Measurements from ENCODE around the gene PLEKHM2. TPM values are rescaled to one million over a fixed set of nuclear protein-coding genes. Genes with fewer than 3 reads are reported as not detected.

Gene PLEKHM2
- total and polyA plus RNA-seq, 4 donors, result 32.5 to 79.2 (median 63.1) TPM

DNA sequence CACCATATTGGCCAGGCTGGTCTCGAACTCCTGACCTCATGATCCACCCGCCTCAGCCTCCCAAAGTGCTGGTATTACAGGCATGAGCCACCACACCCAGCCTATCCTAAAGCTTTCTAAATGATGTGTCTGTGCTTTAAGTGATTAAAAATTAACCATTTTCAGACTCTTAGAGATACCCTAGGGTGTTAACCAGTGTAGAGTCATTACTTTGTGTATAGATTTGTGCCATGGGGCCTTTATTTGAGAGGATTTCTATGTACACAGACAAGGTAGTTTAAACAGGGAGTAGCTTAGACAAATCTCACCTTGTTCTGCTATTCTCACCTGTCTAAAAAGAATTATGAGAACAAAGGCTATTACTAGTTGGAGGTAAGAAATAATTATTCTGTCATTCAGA, 12.7 kb upstream of the PLEKHM2 start:
- H3K36me3 ChIP-seq (ENCODE audit: control insufficient read depth in 4 of 4, insufficient read depth in 4 of 4, low read length in 4 of 4), result no peaks in the 10 kb centered on the region
- DNase-seq (no peak), ATAC-seq (ENCODE audit: insufficient read depth, low FRiP score) (no peak)
- H3K4me1 ChIP-seq (ENCODE audit: control insufficient read depth in 5 of 5, insufficient read depth in 5 of 5, low read length in 5 of 5), result peaks cover 0 to 8% (median 0%) of the 10 kb centered on the region in 5 donors
- H3K9ac ChIP-seq (ENCODE audit: insufficient read depth in 1 of 2, low read length in 2 of 2), result no peak overlapping the region
- H3K9me3 ChIP-seq (ENCODE audit: control insufficient read depth in 4 of 4, insufficient read depth in 3 of 4, low read length in 3 of 4), result peaks cover 0 to 2% (median 0%) of the 10 kb centered on the region in 4 donors
- TF ChIP-seq, protein P1, sequence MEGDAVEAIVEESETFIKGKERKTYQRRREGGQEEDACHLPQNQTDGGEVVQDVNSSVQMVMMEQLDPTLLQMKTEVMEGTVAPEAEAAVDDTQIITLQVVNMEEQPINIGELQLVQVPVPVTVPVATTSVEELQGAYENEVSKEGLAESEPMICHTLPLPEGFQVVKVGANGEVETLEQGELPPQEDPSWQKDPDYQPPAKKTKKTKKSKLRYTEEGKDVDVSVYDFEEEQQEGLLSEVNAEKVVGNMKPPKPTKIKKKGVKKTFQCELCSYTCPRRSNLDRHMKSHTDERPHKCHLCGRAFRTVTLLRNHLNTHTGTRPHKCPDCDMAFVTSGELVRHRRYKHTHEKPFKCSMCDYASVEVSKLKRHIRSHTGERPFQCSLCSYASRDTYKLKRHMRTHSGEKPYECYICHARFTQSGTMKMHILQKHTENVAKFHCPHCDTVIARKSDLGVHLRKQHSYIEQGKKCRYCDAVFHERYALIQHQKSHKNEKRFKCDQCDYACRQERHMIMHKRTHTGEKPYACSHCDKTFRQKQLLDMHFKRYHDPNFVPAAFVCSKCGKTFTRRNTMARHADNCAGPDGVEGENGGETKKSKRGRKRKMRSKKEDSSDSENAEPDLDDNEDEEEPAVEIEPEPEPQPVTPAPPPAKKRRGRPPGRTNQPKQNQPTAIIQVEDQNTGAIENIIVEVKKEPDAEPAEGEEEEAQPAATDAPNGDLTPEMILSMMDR (IDR thresholded peaks at IDR 0.05; ENCODE audit: control extremely low read depth, extremely low read depth), result no peak
- H3K27me3 ChIP-seq (ENCODE audit: control insufficient read depth in 3 of 3, insufficient read depth in 3 of 3, low read length in 2 of 3), result no peaks in the 10 kb centered on the region
- H3K4me3 ChIP-seq, result no peak overlapping the region
- WGBS, 2 donors, result 95% methylated on average over 2 of the region's 2 CpGs
- no peak overlapping the region for H3K27ac ChIP-seq (ENCODE audit: low read depth in 1 of 2, low read length in 1 of 2)

DNA sequence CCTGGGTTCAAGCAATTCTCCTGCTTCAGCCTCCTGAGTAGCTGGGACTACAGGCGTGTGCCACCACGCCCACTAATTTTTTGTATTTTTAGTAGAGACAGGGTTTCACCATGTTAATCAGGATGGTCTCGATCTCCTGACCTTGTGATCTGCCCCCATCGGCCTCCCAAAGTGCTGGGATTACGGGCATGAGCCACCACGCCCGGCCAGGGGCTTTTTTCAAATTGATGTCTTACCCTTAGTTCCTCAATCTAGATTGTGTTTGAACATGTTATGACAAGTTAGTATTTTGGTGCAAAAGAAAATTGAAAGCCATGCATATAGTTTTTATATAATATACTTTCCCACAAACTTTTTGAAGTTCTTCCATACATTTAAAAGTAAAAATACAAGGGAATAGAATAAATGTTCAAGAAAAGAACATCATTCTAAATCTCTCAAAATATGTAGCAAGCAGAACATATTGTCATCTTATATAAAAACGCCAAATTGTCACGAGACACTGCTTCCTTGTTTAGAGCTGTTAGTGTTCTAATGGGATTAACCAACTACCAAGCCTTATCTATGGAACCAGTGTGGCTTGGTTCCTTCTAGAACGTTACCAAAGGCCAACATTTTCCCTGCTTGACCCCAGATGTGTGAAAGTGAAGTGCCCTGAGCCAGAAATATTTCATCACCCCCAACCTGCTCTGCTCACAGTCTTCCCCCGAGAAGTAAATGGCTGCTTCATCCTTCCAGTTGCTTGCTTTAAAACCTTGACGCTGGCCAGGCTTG, 9.5 kb upstream of the PLEKHM2 start:
- DNase-seq, result no peak
- Histone ChIP-seq H3K9me3 (ENCODE audit: control insufficient read depth in 4 of 4, insufficient read depth in 3 of 4, low read length in 3 of 4) (peaks cover 0 to 2% (median 0%) of the 10 kb centered on the region in 4 donors), H3K27ac (ENCODE audit: low read depth in 1 of 2, low read length in 1 of 2) (no peak overlapping the region), H3K27me3 (ENCODE audit: control insufficient read depth in 3 of 3, insufficient read depth in 3 of 3, low read length in 2 of 3) (no peaks in the 10 kb centered on the region), H3K9ac (ENCODE audit: insufficient read depth in 1 of 2, low read length in 2 of 2) (no peak overlapping the region), H3K4me1 (ENCODE audit: control insufficient read depth in 5 of 5, insufficient read depth in 5 of 5, low read length in 5 of 5) (peaks cover 0 to 8% (median 0%) of the 10 kb centered on the region in 5 donors), H3K36me3 (ENCODE audit: control insufficient read depth in 4 of 4, insufficient read depth in 4 of 4, low read length in 4 of 4) (no peaks in the 10 kb centered on the region), H3K4me3 (no peak overlapping the region)
- ATAC-seq (ENCODE audit: insufficient read depth, low FRiP score), result no peak
- TF ChIP-seq, protein P1 (IDR thresholded peaks at IDR 0.05; ENCODE audit: control extremely low read depth, extremely low read depth), result no peak
- WGBS, 2 donors, result 55 to 68% methylated on average over 12 of the region's 12 CpGs

DNA sequence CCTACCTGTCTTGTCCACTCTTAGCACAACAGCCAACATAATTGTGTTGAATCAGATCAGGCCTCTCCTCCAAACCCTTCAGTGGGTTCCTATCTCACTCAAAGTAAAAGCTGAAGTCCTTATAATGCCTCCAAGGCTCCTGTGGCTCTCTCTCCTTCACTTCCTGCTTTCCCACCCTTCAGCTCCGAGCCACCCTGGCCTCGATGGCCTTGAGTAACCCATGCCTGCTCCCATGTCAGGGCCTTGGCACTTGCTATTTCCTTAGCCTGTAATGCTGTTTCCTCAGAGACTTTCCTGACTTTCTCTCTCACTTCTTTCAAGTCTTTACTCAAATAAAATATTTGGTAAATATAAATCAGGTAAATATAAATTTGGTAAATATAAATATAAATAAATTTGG, 8.1 kb upstream of the PLEKHM2 start:
- no peak for ATAC-seq (ENCODE audit: insufficient read depth, low FRiP score)
- no peak for DNase-seq

More for the DNA sequence above, 8.1 kb upstream of the PLEKHM2 start:
- Histone ChIP-seq H3K9ac (ENCODE audit: insufficient read depth in 1 of 2, low read length in 2 of 2) (no peak overlapping the region), H3K27ac (ENCODE audit: low read depth in 1 of 2, low read length in 1 of 2) (no peak overlapping the region), H3K9me3 (ENCODE audit: control insufficient read depth in 4 of 4, insufficient read depth in 3 of 4, low read length in 3 of 4) (peaks cover 0 to 2% (median 0%) of the 10 kb centered on the region in 4 donors), H3K4me1 (ENCODE audit: control insufficient read depth in 5 of 5, insufficient read depth in 5 of 5, low read length in 5 of 5) (peaks cover 0 to 6% (median 0%) of the 10 kb centered on the region in 5 donors), H3K36me3 (ENCODE audit: control insufficient read depth in 4 of 4, insufficient read depth in 4 of 4, low read length in 4 of 4) (no peaks in the 10 kb centered on the region), H3K4me3 (no peak overlapping the region), H3K27me3 (ENCODE audit: control insufficient read depth in 3 of 3, insufficient read depth in 3 of 3, low read length in 2 of 3) (no peaks in the 10 kb centered on the region)
- TF ChIP-seq, protein P1 (IDR thresholded peaks at IDR 0.05; ENCODE audit: control extremely low read depth, extremely low read depth), result no peak
- WGBS, 2 donors, result 8 to 31% methylated on average over 2 of the region's 2 CpGs
